ENCODE measurements around the gene L1TD1.

DNA sequence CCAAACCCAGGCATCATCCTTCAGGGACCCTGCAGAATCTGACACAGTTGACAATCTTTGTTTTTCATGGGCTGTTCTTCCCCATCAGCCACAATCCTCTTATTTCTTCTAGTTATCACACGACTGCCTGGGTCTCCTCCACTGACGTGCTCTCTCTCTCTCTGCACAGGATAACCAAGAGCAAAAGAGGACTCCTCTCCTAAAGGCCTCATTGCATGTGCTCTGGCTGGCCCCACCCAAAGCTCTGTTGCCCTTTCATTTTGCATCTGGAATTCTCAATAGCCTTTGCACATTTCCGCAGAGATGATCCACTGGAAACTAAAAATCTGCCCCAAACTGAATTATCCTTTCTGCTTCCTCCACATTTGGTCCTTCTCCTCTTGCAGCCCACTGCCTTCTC is 66.0 kb downstream of the L1TD1 start:
- TF ChIP-seq, protein P1, sequence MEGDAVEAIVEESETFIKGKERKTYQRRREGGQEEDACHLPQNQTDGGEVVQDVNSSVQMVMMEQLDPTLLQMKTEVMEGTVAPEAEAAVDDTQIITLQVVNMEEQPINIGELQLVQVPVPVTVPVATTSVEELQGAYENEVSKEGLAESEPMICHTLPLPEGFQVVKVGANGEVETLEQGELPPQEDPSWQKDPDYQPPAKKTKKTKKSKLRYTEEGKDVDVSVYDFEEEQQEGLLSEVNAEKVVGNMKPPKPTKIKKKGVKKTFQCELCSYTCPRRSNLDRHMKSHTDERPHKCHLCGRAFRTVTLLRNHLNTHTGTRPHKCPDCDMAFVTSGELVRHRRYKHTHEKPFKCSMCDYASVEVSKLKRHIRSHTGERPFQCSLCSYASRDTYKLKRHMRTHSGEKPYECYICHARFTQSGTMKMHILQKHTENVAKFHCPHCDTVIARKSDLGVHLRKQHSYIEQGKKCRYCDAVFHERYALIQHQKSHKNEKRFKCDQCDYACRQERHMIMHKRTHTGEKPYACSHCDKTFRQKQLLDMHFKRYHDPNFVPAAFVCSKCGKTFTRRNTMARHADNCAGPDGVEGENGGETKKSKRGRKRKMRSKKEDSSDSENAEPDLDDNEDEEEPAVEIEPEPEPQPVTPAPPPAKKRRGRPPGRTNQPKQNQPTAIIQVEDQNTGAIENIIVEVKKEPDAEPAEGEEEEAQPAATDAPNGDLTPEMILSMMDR (IDR thresholded peaks at IDR 0.05; ENCODE audit: low read depth, low read length), result no peak
- TF ChIP-seq POLR2A (IDR thresholded peaks at IDR 0.05; ENCODE audit: extremely low read depth, insufficient read length), result no peak
- no peak for TF ChIP-seq MYC (IDR thresholded peaks at IDR 0.05; ENCODE audit: low read depth, low read length)
- TF ChIP-seq, protein P2, sequence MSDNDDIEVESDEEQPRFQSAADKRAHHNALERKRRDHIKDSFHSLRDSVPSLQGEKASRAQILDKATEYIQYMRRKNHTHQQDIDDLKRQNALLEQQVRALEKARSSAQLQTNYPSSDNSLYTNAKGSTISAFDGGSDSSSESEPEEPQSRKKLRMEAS (IDR thresholded peaks at IDR 0.05; ENCODE audit: low read depth, low read length), result no peak

All from NB4 (cell line).